Progenitor cell of endocrine pancreas (in vitro differentiated cells): Measurements from ENCODE around the gene TRABD2B. TPM values are rescaled to one million over a fixed set of nuclear protein-coding genes. Genes with fewer than 3 reads are reported as not detected.

Source experiments
- DNase-seq: peaks from one replicate; pipeline ENCODE4 v3.0.0; 2021; ENCODE audit warnings: low spot score; ENCODE audit not compliant: unreplicated experiment
- H3K27ac Mint-ChIP-seq: 2 replicates; pipeline ENCODE4 v1.8.0; 2021; ENCODE audit warnings: mild to moderate bottlenecking, moderate library complexity, mixed read lengths
- H3K27me3 Mint-ChIP-seq: 2 replicates; pipeline ENCODE4 v1.8.0; 2021; ENCODE audit warnings: mixed read lengths
- H3K36me3 Mint-ChIP-seq: 2 replicates; pipeline ENCODE4 v1.8.0; 2022; ENCODE audit warnings: mixed read lengths; ENCODE audit not compliant: insufficient read depth
- H3K4me1 Mint-ChIP-seq: 2 replicates; pipeline ENCODE4 v1.8.0; 2021; ENCODE audit warnings: low read depth, mixed read lengths
- H3K4me3 Mint-ChIP-seq: 2 replicates; pipeline ENCODE4 v1.8.0; 2021; ENCODE audit warnings: low read depth, mild to moderate bottlenecking, moderate library complexity, mixed read lengths
- H3K9me3 Mint-ChIP-seq: 2 replicates; pipeline ENCODE4 v1.8.0; 2021; ENCODE audit warnings: low read depth, mixed read lengths
- total RNA-seq: library from RNA; stranded (reverse); gene quantifications from 2 replicates; pipeline ENCODE4 v1.2.1, GENCODE V29; 2021
- TF ChIP-seq, protein P1 (sequence below): fragments of 200-600 bp; sonication (generic); IDR thresholded peaks from one replicate; pipeline ENCODE4 v1.5.0; 2021; ENCODE audit warnings: antibody characterized with exemption, mild to moderate bottlenecking; ENCODE audit not compliant: unreplicated experiment

Gene TRABD2B
- total RNA-seq, 1 donor from 2014 or later, result 14.5 TPM

DNA sequence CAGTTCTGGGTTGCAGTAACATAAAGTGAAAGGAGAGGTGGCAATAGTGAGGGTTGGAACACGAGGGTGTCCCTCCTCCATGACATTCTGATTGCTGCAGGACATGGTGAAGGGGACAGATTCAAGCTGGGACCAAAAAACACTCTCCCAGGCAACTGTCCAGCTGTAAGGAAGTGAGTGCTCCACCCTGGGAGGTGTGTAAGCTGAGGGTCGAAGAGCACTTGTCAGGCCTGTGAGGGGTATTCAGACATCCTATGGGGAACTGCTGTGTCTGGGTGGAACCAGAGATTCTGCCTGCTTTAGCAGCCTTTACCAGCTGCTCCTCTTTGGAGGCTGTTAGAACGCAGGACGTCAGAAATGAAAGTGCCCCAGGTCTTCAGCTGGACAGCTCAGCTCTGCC lies 212.1 kb downstream of the TRABD2B start:
- TF ChIP-seq, protein P1, sequence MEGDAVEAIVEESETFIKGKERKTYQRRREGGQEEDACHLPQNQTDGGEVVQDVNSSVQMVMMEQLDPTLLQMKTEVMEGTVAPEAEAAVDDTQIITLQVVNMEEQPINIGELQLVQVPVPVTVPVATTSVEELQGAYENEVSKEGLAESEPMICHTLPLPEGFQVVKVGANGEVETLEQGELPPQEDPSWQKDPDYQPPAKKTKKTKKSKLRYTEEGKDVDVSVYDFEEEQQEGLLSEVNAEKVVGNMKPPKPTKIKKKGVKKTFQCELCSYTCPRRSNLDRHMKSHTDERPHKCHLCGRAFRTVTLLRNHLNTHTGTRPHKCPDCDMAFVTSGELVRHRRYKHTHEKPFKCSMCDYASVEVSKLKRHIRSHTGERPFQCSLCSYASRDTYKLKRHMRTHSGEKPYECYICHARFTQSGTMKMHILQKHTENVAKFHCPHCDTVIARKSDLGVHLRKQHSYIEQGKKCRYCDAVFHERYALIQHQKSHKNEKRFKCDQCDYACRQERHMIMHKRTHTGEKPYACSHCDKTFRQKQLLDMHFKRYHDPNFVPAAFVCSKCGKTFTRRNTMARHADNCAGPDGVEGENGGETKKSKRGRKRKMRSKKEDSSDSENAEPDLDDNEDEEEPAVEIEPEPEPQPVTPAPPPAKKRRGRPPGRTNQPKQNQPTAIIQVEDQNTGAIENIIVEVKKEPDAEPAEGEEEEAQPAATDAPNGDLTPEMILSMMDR, result no peak
- no peak for DNase-seq
- H3K9me3 Mint-ChIP-seq, result no peaks in the 10 kb centered on the region
- no peaks in the 10 kb centered on the region for H3K27me3 Mint-ChIP-seq
- no peak overlapping the region for H3K27ac Mint-ChIP-seq
- H3K36me3 Mint-ChIP-seq, result peaks cover 3% of the 10 kb centered on the region
- H3K4me3 Mint-ChIP-seq, result no peak overlapping the region
- peaks cover 1% of the 10 kb centered on the region for H3K4me1 Mint-ChIP-seq

- TF ChIP-seq, protein P1, result no peak
- Mint-ChIP-seq H3K27me3 (no peaks in the 10 kb centered on the region), H3K4me1 (peaks cover 1% of the 10 kb centered on the region), H3K36me3 (peaks cover 3% of the 10 kb centered on the region), H3K9me3 (no peaks in the 10 kb centered on the region), H3K27ac (no peak overlapping the region), H3K4me3 (no peak overlapping the region)
- DNase-seq, result no peak
Observed at GRCh38 chr1:47784497-47784822, 212.7 kb downstream of the TRABD2B start.

DNA sequence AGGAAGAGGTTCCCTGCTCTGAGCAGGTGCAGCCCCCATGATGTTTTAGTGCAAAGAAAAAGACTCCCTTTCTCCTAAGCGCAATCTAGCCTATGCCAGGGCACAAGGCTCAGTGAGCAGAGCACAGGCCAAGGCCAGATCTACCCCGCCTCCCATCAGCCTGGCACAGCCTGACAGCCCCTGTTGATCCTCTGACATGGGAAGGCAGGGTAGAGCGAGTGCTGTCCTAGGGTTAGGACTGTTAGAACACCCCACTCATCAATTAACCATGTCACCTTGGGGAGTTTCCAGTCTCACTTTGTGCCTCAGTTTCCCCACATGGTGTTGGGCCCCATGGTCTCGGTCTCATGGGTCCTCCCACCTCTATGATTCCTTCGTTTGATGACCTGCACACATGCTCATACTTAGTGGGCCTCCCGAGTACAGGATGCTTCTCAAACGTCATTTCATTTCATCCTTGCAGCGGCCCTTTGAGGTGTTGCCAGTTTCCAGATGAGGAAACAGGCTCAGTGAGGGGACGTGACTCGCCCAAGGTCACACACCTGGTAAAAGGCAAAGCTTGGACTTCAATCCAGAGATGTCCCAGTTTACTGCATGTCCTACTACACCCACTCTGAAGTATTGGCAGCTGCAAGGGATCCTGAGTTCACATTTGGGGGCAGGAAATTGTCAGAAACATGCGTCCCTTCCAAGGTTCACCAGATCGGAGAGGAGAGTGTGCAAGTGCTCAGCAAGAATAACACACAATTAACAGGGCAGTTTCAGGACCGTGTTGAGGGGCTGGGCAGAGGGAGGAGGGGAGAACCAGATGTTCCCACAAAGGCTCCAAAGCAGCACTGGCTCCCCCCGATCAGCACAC lies 213.3 kb downstream of the TRABD2B start:
- no peak for DNase-seq
- no peak overlapping the region for H3K4me3 Mint-ChIP-seq
- peaks cover 3% of the 10 kb centered on the region for H3K36me3 Mint-ChIP-seq
- H3K27me3 Mint-ChIP-seq, result no peaks in the 10 kb centered on the region
- TF ChIP-seq, protein P1, result no peak
- no peak overlapping the region for H3K27ac Mint-ChIP-seq
- peaks cover 1% of the 10 kb centered on the region for H3K4me1 Mint-ChIP-seq
- no peaks in the 10 kb centered on the region for H3K9me3 Mint-ChIP-seq

- Mint-ChIP-seq H3K27me3 (no peaks in the 10 kb centered on the region), H3K36me3 (no peaks in the 10 kb centered on the region), H3K27ac (no peak overlapping the region), H3K9me3 (no peaks in the 10 kb centered on the region), H3K4me3 (no peak overlapping the region), H3K4me1 (peaks cover 1% of the 10 kb centered on the region)
- TF ChIP-seq, protein P1, result no peak
- DNase-seq, result no peak
Observed at GRCh38 chr1:47782414-47783166, 214.6 kb downstream of the TRABD2B start.

GRCh38 chr1:47781171-47781959 lies 215.8 kb downstream of the TRABD2B start:
- TF ChIP-seq, protein P1, result no peak

More at GRCh38 chr1:47781171-47781959, 215.8 kb downstream of the TRABD2B start:
- Mint-ChIP-seq H3K4me3 (no peak overlapping the region), H3K4me1 (peaks cover 1% of the 10 kb centered on the region), H3K27me3 (no peaks in the 10 kb centered on the region), H3K27ac (peak overlapping the region; percentile 11), H3K9me3 (no peaks in the 10 kb centered on the region), H3K36me3 (no peaks in the 10 kb centered on the region)
- no peak for DNase-seq
